ENCODE data around the gene NTN4. TPM values are rescaled to one million over a fixed set of nuclear protein-coding genes. Genes with fewer than 3 reads are reported as not detected.

The NTN4 gene
- total RNA-seq (2022; extraction: Qiagen RNA extraction), result 38.7 to 42.6 TPM (median 41.9 TPM) in 5 replicates

GRCh38 chr12:95790033-95790916 lies at the start of gene NTN4:
Gene NTN4 (minus strand): TSS chr12:95790764. CDS start chr12:95790309, 455 bp downstream.

Other genes starting within 250 kb of the NTN4 start
- gene USP44, start 239.3 kb downstream of the NTN4 start, total RNA-seq (2022; extraction: Qiagen RNA extraction), result 0.08 to 0.17 TPM (median 0.13 TPM) in 5 replicates
- 101 to 140 TPM (median 119 TPM) in 5 replicates for gene SNRPF, start 68.2 kb upstream of the NTN4 start, total RNA-seq (2022; extraction: Qiagen RNA extraction)
- 0.06 to 0.13 TPM (median 0.10 TPM) in 5 replicates for gene CCDC38, start 151.8 kb upstream of the NTN4 start, total RNA-seq (2022; extraction: Qiagen RNA extraction)
- 2.0 to 2.7 TPM (median 2.3 TPM) in 5 replicates for gene AMDHD1, start 152.6 kb upstream of the NTN4 start, total RNA-seq (2022; extraction: Qiagen RNA extraction)
- 0.51 to 0.78 TPM (median 0.54 TPM) in 5 replicates for gene HAL, start 205.6 kb upstream of the NTN4 start, total RNA-seq (2022; extraction: Qiagen RNA extraction)
- gene LTA4H, start 244.8 kb upstream of the NTN4 start, total RNA-seq (2022; extraction: Qiagen RNA extraction), result 88.0 to 111 TPM (median 95.1 TPM) in 5 replicates

Measured in A549 treated with AZD2906 at 1 μM for 4 hours (cell line).